GM10266 (cell line): ENCODE data around the gene UGT2A2.

Experiments
- DNase-seq: peaks from one replicate; pipeline ENCODE4 v3.0.0; 2012; ENCODE audit errors: extremely low spot score
- CTCF ChIP-seq: IDR thresholded peaks from 2 replicates; pipeline ENCODE4 v1.5.1; 2012; ENCODE audit warnings: mild to moderate bottlenecking, low read depth; ENCODE audit not compliant: control insufficient read depth, insufficient read depth; ENCODE audit errors: missing control alignments

UGT2A2 gene

GRCh38 chr4:69601065-69601464 is 38.4 kb downstream of the UGT2A2 start:
- no peak for TF ChIP-seq CTCF
- DNase-seq = no peak

GRCh38 chr4:69600013-69600412 is 39.4 kb downstream of the UGT2A2 start:
- DNase-seq = no peak
- TF ChIP-seq CTCF = no peak

GRCh38 chr4:69594382-69594781 is 45.1 kb downstream of the UGT2A2 start:
- TF ChIP-seq CTCF = no peak
- DNase-seq = no peak

- DNase-seq = no peak
- TF ChIP-seq CTCF = no peak
Measured at GRCh38 chr4:69591364-69591763, 48.1 kb downstream of the UGT2A2 start.

GRCh38 chr4:69589884-69590283 is 49.6 kb downstream of the UGT2A2 start:
- no peak for DNase-seq
- TF ChIP-seq CTCF = no peak

- no peak for DNase-seq
- TF ChIP-seq CTCF = no peak
Measured at GRCh38 chr4:69584135-69584534, 55.3 kb downstream of the UGT2A2 start.

- TF ChIP-seq CTCF = no peak
- DNase-seq = no peak
Measured at GRCh38 chr4:69583543-69583942, 55.9 kb downstream of the UGT2A2 start.
